Epithelial cell of proximal tubule (primary cell): ENCODE results near the gene ATP2B3. TPM values are rescaled to one million over a fixed set of nuclear protein-coding genes. Genes with fewer than 3 reads are reported as not detected.

Experiments used
- DNase-seq: peaks from one replicate; pipeline ENCODE4 v3.0.0-alpha.2; 2011; ENCODE audit warnings: low read depth
- H3K4me3 ChIP-seq: 2 replicates; pipeline ENCODE4 v1.5.1; 2011; ENCODE audit warnings: low read depth, mild to moderate bottlenecking, low read length
- total RNA-seq: library from RNA; depleted of rRNA; stranded (reverse); fragments of >200 nt; gene quantifications from 2 replicates; pipeline ENCODE4 v1.2.3, GENCODE V29; 2015
- TF ChIP-seq, protein P1 (sequence below): conservative IDR thresholded peaks from 2 replicates; pipeline ENCODE4 v1.5.1; 2012; ENCODE audit warnings: low read depth, mild to moderate bottlenecking, low read length

ATP2B3 gene
- total RNA-seq, 1 donor from 2014 or later, result not detected

DNA sequence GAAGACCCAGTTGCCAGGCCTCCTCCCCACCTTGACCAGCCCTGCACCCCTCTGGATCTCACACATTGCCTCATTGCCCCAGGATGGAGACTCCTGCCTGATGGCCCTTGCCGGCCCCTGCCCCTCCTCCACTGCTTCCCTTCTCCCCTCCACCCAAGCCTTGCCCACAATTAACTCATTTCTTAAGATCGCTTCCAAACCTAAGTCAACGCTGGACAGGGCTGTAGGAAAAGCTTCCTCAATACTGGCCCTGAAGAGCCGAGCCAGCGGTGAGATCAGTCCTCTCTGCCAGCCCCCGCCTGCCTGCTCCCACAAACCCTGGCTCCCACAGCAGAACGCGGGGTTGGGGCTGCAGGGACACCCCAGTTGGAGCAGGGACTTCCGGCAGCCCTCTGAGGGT is 39.5 kb upstream of the ATP2B3 start:
- TF ChIP-seq, protein P1, sequence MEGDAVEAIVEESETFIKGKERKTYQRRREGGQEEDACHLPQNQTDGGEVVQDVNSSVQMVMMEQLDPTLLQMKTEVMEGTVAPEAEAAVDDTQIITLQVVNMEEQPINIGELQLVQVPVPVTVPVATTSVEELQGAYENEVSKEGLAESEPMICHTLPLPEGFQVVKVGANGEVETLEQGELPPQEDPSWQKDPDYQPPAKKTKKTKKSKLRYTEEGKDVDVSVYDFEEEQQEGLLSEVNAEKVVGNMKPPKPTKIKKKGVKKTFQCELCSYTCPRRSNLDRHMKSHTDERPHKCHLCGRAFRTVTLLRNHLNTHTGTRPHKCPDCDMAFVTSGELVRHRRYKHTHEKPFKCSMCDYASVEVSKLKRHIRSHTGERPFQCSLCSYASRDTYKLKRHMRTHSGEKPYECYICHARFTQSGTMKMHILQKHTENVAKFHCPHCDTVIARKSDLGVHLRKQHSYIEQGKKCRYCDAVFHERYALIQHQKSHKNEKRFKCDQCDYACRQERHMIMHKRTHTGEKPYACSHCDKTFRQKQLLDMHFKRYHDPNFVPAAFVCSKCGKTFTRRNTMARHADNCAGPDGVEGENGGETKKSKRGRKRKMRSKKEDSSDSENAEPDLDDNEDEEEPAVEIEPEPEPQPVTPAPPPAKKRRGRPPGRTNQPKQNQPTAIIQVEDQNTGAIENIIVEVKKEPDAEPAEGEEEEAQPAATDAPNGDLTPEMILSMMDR, result no peak
- H3K4me3 ChIP-seq, result no peak overlapping the region
- DNase-seq, result no peak

DNA sequence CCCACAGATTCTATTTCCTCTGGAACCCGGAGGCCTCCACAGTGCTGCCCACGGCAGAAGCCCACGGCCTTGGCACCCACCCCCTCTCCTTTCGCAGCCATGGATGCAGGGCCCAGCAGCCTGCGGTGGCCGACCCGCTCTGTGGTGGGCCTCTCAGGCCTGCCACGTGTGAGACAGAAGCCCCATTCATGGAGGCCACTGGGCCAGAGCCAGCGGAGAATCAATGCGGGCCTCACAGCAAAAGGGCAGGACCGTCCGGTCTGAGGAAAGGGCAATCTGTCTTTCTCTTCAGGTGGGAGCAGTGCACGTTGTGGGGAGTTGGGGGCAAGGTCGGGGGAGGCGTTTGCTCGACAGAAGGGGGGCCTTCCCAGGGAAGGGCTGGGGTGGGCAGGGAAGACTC is 38.7 kb upstream of the ATP2B3 start:
- H3K4me3 ChIP-seq, result no peak overlapping the region
- TF ChIP-seq, protein P1, result no peak
- no peak for DNase-seq

DNA sequence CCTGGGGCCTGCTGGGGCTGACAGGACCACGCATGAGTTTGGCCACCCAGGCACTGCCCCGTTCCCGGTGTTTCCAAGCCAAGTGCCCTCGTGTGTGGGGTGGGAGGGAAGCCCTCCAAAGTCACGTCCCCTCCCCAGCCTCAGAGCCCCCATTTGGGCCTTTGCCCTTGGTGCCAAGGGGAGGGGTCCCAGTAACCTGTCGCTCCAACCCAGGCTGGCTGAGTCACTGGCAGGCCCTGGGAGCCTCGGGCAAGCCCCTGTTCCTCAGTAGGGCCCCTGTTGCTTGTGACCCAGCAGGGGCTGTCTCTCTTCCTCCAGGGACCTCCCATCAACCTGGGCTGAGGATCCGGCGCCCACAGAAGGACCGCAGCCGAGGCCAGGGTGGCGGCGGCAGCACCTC is 36.4 kb upstream of the ATP2B3 start:
- TF ChIP-seq, protein P1, result no peak
- H3K4me3 ChIP-seq, result no peak overlapping the region
- DNase-seq, result no peak

- DNase-seq, result no peak
- TF ChIP-seq, protein P1, result no peak
- no peak overlapping the region for H3K4me3 ChIP-seq
Observed at GRCh38 chrX:153482376-153483015, 34.9 kb upstream of the ATP2B3 start.

- TF ChIP-seq, protein P1, result no peak
- no peak overlapping the region for H3K4me3 ChIP-seq
- no peak for DNase-seq
Observed at GRCh38 chrX:153485396-153486080, 31.9 kb upstream of the ATP2B3 start.

- TF ChIP-seq, protein P1, result no peak
- no peak overlapping the region for H3K4me3 ChIP-seq
- no peak for DNase-seq
Observed at GRCh38 chrX:153486171-153486570, 31.3 kb upstream of the ATP2B3 start.
